ENCODE measurements around the gene NYNRIN.
A peak's percentile ranks its signal among the peaks of the same experiment; 100 is the strongest.
"Not testable (repeated sequence)": the region's sequence is repeated elsewhere in the genome, so short reads cannot be mapped to it uniquely, and the experiment has no call there.

The NYNRIN gene

GRCh38 chr14:24431569-24432258, 32.9 kb downstream of the NYNRIN start:
- peak; percentile 95 for DNase-seq (ENCODE audit: low spot score)

DNA sequence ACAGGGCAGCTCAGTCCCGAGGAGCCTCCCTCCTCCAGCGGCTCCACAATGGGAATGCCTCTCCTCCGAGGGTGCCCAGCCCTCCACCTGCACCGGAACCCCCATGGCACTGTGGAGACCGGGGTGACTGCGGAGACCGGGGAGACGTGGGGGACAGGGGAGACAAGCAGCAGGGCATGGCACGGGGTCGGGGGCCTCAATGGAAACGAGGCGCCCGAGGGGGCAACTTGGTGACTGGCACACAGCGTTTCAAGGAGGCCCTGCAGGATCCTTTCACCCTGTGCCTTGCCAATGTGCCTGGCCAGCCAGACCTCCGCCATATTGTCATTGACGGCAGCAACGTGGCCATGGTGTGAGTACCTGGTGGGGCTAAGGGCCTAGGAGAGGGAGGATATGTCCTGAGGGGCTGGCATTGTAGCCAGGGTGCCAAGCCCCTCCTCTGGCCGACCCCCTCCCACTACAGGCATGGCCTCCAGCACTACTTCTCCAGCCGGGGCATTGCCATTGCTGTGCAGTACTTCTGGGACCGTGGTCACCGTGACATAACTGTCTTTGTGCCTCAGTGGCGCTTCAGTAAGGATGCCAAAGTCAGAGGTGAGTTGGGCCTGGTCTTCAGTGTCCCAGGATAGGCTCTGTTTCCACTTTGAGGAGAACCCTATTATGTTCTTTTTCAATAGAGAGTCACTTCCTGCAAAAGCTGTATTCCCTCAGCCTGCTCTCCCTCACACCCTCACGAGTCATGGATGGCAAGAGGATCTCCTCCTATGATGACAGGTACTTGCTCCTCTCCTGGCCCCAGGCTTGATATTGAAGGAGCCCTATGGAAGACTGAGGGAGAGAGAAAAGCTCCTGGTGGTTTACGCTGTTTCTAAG, 33.7 kb downstream of the NYNRIN start:
- no peak for DNase-seq (ENCODE audit: low spot score)

GRCh38 chr14:24434036-24434435, 35.2 kb downstream of the NYNRIN start:
- no peak for DNase-seq (ENCODE audit: low spot score)

DNA sequence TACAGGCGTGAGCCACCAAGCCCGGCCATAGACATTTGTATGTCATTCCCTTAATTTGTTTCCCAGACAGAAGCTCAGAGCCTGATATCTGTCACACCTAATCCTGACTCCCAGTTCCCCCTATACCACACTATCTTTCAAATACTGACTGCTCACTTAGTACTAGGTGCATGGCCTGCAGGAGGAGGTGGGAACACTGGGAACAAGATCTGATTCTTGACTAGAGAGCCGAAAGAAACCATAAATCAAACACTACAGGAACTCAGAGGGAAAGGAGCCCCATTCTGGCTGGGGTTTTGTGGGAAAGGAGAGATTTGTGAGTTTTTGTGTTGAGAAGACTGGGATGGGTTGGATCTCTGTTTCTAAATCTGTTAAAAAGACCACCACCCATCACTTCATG, 35.9 kb downstream of the NYNRIN start:
- no peak for DNase-seq (ENCODE audit: low spot score)

DNA sequence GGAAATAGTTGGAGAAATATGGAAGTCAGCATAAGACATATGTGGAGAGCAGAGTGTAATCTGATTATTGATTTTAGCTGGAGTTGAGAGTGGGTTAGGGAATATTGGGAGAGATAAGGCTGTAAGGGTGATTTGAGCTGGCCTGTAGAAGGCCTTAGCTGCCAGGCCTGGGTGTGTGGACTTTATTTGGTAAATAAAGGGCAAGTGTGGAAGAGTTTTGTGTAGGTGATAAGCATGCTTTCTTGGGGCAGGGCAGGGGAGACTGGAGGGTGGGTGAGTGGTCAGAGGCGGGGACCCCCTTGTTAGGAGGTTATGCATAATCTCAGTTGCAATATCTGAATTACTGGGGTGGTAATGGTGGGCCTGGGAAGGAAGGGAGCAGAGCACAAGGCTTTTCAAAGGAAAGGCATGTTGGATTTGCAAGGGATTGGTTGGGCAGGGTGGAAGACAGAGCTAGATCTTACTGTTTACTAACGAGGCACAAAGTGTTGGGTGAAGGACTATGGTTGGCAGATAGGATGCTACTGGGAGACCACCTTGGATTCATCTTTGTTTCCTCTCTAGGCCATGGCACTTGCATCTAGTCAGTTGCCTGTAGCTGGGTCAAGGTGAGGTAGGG, 36.5 kb downstream of the NYNRIN start:
- DNase-seq (ENCODE audit: low spot score): no peak

GRCh38 chr14:24435998-24436354, 37.2 kb downstream of the NYNRIN start:
- DNase-seq (ENCODE audit: low spot score): peak; percentile 1

- peak; percentile 89 for DNase-seq (ENCODE audit: low spot score)
Measured at GRCh38 chr14:24436355-24437019, 37.7 kb downstream of the NYNRIN start.

DNA sequence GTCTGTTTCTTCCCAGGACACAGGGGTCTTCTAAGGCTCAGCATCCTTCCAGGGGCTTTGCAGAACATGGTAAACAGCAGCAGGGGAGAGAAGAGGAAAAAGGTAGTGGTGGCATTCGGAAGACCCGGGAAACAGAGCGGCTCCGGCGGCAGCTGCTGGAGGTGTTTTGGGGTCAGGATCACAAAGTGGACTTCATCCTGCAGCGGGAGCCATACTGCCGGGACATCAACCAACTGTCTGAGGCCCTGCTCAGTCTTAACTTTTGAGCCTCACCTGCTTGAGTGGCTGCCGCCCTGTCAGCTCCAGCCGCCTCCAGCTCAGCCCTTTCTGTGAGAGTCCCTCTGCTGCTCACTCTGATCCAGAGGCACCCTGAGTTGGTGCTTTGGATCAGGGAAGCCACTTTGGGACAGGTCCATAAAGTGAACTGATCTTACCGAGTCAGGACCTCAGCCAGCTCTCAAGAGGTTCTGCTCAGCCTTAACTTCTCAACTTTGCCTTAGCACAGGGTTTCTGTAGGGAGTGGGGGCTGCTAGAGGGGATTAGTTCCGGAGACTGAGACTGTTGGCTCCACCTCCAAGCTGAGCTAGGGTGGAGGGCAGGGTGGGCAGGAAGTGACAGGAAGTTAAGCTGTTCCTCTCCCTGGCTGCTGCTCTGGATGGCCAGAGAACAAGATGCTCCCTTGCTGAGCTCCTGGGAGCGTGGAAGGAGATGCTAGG, 38.4 kb downstream of the NYNRIN start:
- no peak for DNase-seq (ENCODE audit: low spot score)

- no peak for DNase-seq (ENCODE audit: low spot score)
Measured at GRCh38 chr14:24437736-24438067, 38.9 kb downstream of the NYNRIN start.

DNA sequence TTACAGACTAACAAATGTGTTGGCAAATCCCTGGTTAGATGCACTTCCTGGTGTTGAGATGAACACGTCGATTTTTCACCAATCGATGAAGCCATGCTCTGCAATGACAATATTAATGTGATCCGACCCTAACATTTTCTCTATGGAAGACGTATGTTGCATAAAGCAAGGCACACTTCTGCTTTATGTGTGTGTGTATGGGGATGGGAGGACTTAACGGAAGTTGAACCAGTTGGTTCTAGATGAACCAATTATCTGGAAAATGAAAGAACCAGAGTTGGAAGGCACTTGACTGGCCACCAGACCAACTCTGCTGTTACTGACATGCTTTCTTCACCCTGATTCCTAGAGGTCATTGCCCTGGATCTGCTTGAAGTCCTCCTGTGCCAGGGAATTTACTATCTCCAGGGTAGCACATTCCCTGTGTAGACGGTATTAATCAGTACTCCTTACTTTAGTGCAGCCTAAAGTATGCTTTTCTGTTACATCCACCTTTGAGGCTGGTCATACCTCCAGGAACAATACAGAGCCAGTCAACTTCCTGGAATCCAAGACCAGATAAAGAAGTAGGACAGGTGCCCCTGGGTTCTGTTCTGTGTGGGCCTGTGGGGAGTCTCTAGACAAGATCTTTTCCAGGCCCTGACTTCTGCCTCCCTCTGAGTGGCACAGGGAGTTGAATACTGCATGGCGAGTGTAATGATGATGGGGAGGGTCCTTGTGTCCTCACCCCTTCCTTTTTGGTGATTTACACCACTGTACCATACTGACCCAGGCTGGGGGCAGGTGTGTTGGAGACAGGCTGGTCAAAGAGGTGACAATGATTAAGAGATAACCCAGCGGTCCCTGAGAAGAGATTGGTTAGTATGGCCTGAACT, 39.7 kb downstream of the NYNRIN start:
- no peak for DNase-seq (ENCODE audit: low spot score)

DNA sequence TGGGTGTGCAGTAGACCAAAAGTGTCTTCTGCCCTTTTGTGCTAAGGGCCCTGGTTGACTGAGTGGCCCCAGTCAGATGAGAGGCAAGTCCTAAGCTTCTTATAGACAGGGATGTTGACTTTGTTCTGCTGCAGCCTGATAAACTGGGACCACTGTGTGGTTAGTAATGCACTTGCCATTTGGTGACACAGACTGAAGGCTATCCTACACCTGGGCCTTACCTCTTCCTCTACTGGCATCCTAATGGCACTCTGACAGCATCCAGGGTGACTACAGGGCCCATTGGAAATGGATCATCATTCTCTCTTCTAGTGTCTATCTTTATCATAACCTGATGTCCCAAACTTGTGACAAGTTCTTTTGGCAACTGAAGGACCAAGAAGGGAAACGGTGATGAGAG, 40.5 kb downstream of the NYNRIN start:
- no peak for DNase-seq (ENCODE audit: low spot score)

DNA sequence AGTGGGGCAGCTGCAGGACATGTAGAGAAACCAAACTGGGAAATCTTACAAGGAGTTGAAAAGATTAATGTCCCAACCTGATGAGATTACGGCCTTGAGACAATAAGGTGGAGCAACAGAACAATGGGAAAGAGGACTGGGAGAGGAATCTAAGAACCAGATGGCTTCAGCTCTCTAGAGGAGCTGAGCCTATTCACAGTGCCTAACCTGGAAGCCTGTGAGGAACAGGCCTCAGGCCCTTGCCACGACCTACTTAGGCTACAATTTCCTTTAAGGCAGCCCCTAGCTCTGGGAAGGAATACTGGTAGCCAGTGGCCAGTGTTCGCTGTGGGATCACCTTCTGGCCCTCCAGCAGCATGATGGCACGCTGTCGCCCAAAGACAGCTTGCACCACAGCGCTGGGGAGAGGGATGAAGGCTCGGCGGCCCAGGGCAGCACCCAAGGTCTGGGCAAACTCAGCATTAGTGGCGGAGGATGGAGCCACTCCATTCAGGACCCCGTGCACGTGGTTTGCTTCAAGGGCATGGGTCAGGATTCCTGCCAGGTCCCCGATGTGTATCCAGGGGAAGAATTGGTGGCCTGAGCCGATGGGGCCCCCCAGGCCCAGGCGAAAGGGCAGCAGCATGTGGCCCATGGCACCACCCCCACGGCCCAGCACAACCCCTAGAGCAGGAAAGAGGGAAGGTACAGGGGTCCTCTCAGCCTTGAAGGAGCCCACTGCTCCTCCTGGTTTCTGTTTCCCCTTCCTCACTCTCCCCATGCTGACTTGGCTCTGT, 41.2 kb downstream of the NYNRIN start:
- no peak for DNase-seq (ENCODE audit: low spot score)

DNA sequence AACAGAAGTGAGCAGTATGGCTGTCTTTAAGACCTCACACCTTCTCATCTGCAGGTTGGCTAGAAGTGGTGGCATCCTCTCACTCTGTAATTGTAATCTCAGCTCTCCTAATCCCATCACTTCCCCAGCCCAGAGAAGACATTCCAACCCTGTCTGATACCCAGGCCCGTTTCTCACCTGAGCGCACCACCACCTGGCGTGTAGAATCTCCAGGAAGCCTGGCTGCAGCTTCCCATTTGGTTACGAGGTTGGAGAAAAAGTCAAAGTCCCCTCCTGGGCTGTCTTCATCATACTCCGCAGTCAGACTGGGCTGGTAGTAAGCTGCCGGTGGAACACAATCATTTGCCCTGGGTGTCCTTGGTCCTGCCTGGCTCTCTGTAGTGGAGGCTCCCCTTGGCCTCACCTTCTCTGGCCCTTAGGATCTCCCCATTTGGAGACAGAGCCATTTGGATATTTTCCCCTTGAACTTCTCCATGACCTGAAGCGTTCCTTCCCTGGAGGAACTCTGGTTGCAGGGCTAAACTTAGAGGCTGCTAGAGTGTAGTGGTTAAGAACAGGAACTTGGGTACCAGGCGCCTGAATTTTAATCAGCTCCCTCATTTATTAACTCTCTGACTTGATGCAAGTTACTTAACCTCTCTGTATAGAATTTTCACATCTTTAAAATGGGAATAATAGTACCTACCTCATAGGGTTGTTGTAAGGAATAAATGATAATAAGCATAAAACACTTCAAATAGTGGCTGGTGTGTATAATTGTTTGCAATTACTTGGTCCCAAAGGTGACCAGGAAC, 42.0 kb downstream of the NYNRIN start:
- no peak for DNase-seq (ENCODE audit: low spot score)

- DNase-seq (ENCODE audit: low spot score): no peak
Measured at GRCh38 chr14:24441485-24441884, 42.7 kb downstream of the NYNRIN start.

- DNase-seq (ENCODE audit: low spot score): peak; percentile 74
Measured at GRCh38 chr14:24441904-24442239, 43.1 kb downstream of the NYNRIN start.

DNA sequence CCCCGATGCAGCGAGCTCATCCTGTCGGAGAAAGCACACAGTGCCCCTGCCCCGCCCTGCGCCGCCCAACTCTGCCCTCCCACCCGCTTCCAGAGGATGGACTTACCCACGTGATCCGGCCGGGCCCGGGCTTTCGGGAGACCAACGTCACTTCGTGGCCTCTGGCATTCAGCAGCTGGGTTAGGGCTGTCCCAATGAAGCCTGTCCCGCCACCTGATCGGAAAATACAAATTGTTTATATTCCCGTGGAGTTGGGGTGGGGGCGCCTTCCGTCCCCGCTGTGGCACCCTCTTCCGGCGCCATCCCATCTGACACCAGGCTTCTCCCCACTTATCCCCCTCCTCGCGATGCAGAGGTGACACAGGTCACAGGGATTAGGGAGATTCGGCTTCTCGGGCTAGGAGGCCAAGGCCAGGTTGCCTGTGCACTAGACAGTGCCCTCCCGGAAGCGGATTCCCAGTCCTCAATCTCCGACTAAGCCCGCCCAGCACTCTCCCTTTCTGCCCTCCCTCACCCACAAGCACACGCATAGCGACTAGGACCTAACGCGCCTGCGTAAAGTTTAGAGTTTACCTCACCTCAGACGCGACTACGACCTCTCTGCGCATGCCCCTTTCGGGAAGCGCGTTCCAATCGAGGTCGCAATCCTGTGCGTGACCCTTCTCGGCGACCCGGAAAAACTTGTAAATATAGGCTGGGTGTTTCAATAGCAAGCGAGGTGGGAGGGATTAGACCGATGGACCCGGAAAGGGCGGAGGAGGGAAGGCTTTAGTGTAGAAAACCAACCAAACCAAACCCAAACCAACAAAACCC, 43.6 kb downstream of the NYNRIN start, which contains the start of gene SDR39U1:
Gene SDR39U1 (minus strand): TSS at position 537 of the 813 bp plus-strand sequence. CDS start 7 bp downstream, at position 530.
- peak; percentile 97 for DNase-seq (ENCODE audit: low spot score)

GRCh38 chr14:24443053-24443665, 44.4 kb downstream of the NYNRIN start:
- DNase-seq (ENCODE audit: low spot score): no peak

GRCh38 chr14:24450828-24451227, 52.0 kb downstream of the NYNRIN start:
- not testable (repeated sequence) for DNase-seq (ENCODE audit: low spot score)
